MM.1S (cell line): Measurements from ENCODE around the gene DAB2.

Experiments used
- DNase-seq: peaks from one replicate; pipeline ENCODE4 v3.0.0-alpha.2; 2015
- H2AFZ ChIP-seq: fragments of 300-600 bp; sonication (generic); 2 replicates; pipeline ENCODE4 v1.6.0; 2016; ENCODE audit warnings: antibody characterized with exemption, low read length
- H3F3A ChIP-seq: fragments of 300-600 bp; sonication (generic); 2 replicates; pipeline ENCODE4 v1.6.1; 2016; ENCODE audit warnings: mild to moderate bottlenecking, antibody characterized with exemption, low read length, moderate library complexity, mixed read lengths; ENCODE audit not compliant: insufficient read depth
- H3K27ac ChIP-seq: fragments of 300-600 bp; sonication (generic); 2 replicates; pipeline ENCODE4 v1.5.1; 2016; ENCODE audit warnings: mild to moderate bottlenecking, low read length
- H3K27me3 ChIP-seq: fragments of 300-600 bp; sonication (generic); replicated peaks from 2 replicates; pipeline ENCODE4 v1.6.0; 2016; ENCODE audit warnings: low read length; ENCODE audit not compliant: insufficient read depth
- H3K36me3 ChIP-seq: fragments of 300-600 bp; sonication (generic); replicated peaks from 2 replicates; pipeline ENCODE4 v1.6.1; 2016; ENCODE audit warnings: mild to moderate bottlenecking, low read length, mixed read lengths; ENCODE audit not compliant: insufficient read depth
- H3K4me1 ChIP-seq: fragments of 300-600 bp; sonication (generic); 2 replicates; pipeline ENCODE4 v1.6.1; 2016; ENCODE audit warnings: low read length, mixed read lengths
- H3K4me2 ChIP-seq: fragments of 300-600 bp; sonication (generic); 2 replicates; pipeline ENCODE4 v1.6.0; 2016; ENCODE audit warnings: low read depth, low read length
- H3K4me3 ChIP-seq: fragments of 300-600 bp; sonication (generic); 2 replicates; pipeline ENCODE4 v1.5.1; 2016; ENCODE audit warnings: low read length, mixed read lengths
- H3K79me2 ChIP-seq: fragments of 300-600 bp; sonication (generic); 2 replicates; pipeline ENCODE4 v1.6.1; 2016; ENCODE audit warnings: mixed run types, low read length, mixed read lengths
- H3K9ac ChIP-seq: fragments of 300-600 bp; sonication (generic); 2 replicates; pipeline ENCODE4 v1.6.1; 2016; ENCODE audit warnings: low read length, mixed read lengths
- H3K9me2 ChIP-seq: fragments of 300-600 bp; sonication (generic); replicated peaks from 2 replicates; pipeline ENCODE4 v1.6.1; 2016; ENCODE audit warnings: mild to moderate bottlenecking, low read length, mixed read lengths; ENCODE audit not compliant: insufficient read depth
- H3K9me3 ChIP-seq: fragments of 300-600 bp; sonication (generic); replicated peaks from 2 replicates; pipeline ENCODE4 v1.6.1; 2016; ENCODE audit warnings: mild to moderate bottlenecking, low read length, mixed read lengths; ENCODE audit not compliant: insufficient read depth
- H4K20me1 ChIP-seq: fragments of 300-600 bp; sonication (generic); 2 replicates; pipeline ENCODE4 v1.6.1; 2016; ENCODE audit warnings: mild to moderate bottlenecking, low read length, moderate library complexity, mixed read lengths; ENCODE audit not compliant: insufficient read depth
- EZH2 ChIP-seq: fragments of 300-600 bp; sonication (generic); optimal IDR thresholded peaks from 2 replicates; pipeline ENCODE3; 2017; ENCODE audit warnings: low read depth, mild to moderate bottlenecking, antibody characterized with exemption, low read length, mixed read lengths
- EZH2phosphoT487 ChIP-seq: fragments of 300-600 bp; sonication (generic); IDR thresholded peaks from 2 replicates; pipeline ENCODE4 v1.6.1; 2018; ENCODE audit warnings: antibody characterized with exemption, low read length
- TF ChIP-seq, protein P1 (sequence below): fragments of 300-600 bp; sonication (generic); IDR thresholded peaks from 2 replicates; pipeline ENCODE4 v1.5.1; 2016; ENCODE audit warnings: antibody characterized with exemption, low read length, mixed read lengths

Gene DAB2

DNA sequence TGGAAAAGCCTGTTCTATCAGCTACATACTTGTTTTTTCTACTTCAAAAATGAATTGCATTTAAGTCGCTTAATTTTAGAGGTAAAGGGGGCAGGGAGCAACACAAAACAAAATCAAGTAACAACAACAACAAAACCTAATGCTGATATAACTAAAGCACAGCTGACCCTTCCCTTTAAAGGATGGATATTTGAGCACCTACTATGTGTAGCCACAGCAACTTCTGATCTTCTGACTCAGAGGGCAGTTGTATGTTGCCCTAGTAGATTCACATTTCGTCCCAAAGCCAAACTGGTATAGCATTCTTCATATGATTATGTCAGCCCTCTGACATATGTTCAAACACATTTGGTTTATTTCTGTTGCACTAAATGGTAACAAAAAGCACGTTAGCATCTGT, 6.8 kb downstream of the DAB2 start:
- Histone ChIP-seq H3K9me3 (no peaks in the 10 kb centered on the region), H3K4me2 (no peak overlapping the region), H3K27ac (no peak overlapping the region), H3K27me3 (no peaks in the 10 kb centered on the region), H3K9ac (no peak overlapping the region), H2AFZ (no peak overlapping the region), H3K36me3 (no peaks in the 10 kb centered on the region), H3K4me1 (no peaks in the 10 kb centered on the region), H3K4me3 (no peak overlapping the region), H3F3A (no peaks in the 10 kb centered on the region), H3K79me2 (no peaks in the 10 kb centered on the region), H3K9me2 (no peaks in the 10 kb centered on the region), H4K20me1 (no peaks in the 10 kb centered on the region)
- TF ChIP-seq EZH2 (no peak), EZH2phosphoT487 (no peak)
- TF ChIP-seq, protein P1, sequence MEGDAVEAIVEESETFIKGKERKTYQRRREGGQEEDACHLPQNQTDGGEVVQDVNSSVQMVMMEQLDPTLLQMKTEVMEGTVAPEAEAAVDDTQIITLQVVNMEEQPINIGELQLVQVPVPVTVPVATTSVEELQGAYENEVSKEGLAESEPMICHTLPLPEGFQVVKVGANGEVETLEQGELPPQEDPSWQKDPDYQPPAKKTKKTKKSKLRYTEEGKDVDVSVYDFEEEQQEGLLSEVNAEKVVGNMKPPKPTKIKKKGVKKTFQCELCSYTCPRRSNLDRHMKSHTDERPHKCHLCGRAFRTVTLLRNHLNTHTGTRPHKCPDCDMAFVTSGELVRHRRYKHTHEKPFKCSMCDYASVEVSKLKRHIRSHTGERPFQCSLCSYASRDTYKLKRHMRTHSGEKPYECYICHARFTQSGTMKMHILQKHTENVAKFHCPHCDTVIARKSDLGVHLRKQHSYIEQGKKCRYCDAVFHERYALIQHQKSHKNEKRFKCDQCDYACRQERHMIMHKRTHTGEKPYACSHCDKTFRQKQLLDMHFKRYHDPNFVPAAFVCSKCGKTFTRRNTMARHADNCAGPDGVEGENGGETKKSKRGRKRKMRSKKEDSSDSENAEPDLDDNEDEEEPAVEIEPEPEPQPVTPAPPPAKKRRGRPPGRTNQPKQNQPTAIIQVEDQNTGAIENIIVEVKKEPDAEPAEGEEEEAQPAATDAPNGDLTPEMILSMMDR, result no peak
- no peak for DNase-seq

GRCh38 chr5:39415201-39415600, 9.6 kb downstream of the DAB2 start:
- Histone ChIP-seq H3K4me1 (no peaks in the 10 kb centered on the region), H3K79me2 (no peaks in the 10 kb centered on the region), H3K4me2 (no peak overlapping the region), H4K20me1 (no peaks in the 10 kb centered on the region), H3K4me3 (no peak overlapping the region), H3K9me2 (no peaks in the 10 kb centered on the region), H3K36me3 (no peaks in the 10 kb centered on the region), H3K27me3 (no peaks in the 10 kb centered on the region), H3K27ac (no peak overlapping the region), H3K9ac (no peak overlapping the region), H2AFZ (no peak overlapping the region), H3K9me3 (no peaks in the 10 kb centered on the region), H3F3A (no peaks in the 10 kb centered on the region)
- TF ChIP-seq, protein P1, result no peak
- TF ChIP-seq EZH2 (no peak), EZH2phosphoT487 (no peak)
- DNase-seq, result no peak

- no peaks in the 10 kb centered on the region for H3K4me1 ChIP-seq
- no peaks in the 10 kb centered on the region for H3K79me2 ChIP-seq
- H3K36me3 ChIP-seq, result no peaks in the 10 kb centered on the region
- H3K9me3 ChIP-seq, result no peaks in the 10 kb centered on the region
- H4K20me1 ChIP-seq, result no peaks in the 10 kb centered on the region
- H3K4me3 ChIP-seq, result no peak overlapping the region
- H3K4me2 ChIP-seq, result no peak overlapping the region
- DNase-seq, result no peak
- no peaks in the 10 kb centered on the region for H3K27me3 ChIP-seq
- TF ChIP-seq, protein P1, result no peak
- TF ChIP-seq EZH2 (no peak), EZH2phosphoT487 (no peak)
- H3K27ac ChIP-seq, result no peak overlapping the region
- H3K9ac ChIP-seq, result no peak overlapping the region
- no peaks in the 10 kb centered on the region for H3F3A ChIP-seq
- no peaks in the 10 kb centered on the region for H3K9me2 ChIP-seq
- no peak overlapping the region for H2AFZ ChIP-seq
Measured at GRCh38 chr5:39414426-39414825, 10.4 kb downstream of the DAB2 start.
